SU-DHL-6 (cell line): ENCODE results near the gene PTGES.

Experiments
- EZH2phosphoT487 ChIP-seq: fragments of 200-600 bp; sonication (generic), shearing (Covaris generic); conservative IDR thresholded peaks from 2 replicates; pipeline ENCODE4 v1.6.1; 2018; ENCODE audit warnings: mild to moderate bottlenecking, antibody characterized with exemption, low read length, moderate library complexity, mixed read lengths
- TF ChIP-seq, protein P1 (sequence below): fragments of 200-600 bp; sonication (generic); IDR thresholded peaks from one replicate; pipeline ENCODE4 v1.5.1; 2017; ENCODE audit warnings: antibody characterized with exemption, mild to moderate bottlenecking, low read length, moderate library complexity; ENCODE audit not compliant: insufficient read depth, poor library complexity, severe bottlenecking

DNA sequence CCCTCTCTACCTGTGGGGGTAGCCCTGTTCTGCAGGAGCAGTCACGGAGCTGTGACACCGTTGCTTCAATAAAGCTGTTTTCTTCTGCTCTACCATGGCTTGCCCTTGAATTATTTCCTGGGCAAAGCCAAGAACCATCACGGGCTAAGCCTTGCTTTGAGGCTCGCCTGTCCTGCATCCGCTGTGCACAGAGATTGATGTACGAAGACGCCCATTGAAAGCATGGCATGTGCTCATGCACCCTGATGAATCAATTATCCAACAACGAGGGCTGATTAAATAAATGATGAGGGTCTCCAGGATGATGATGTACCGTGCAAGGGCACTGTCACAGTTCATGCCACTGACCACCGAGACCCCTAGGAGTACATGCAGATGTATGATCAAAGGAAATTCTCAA is 20.7 kb downstream of the PTGES start:
- TF ChIP-seq, protein P1, sequence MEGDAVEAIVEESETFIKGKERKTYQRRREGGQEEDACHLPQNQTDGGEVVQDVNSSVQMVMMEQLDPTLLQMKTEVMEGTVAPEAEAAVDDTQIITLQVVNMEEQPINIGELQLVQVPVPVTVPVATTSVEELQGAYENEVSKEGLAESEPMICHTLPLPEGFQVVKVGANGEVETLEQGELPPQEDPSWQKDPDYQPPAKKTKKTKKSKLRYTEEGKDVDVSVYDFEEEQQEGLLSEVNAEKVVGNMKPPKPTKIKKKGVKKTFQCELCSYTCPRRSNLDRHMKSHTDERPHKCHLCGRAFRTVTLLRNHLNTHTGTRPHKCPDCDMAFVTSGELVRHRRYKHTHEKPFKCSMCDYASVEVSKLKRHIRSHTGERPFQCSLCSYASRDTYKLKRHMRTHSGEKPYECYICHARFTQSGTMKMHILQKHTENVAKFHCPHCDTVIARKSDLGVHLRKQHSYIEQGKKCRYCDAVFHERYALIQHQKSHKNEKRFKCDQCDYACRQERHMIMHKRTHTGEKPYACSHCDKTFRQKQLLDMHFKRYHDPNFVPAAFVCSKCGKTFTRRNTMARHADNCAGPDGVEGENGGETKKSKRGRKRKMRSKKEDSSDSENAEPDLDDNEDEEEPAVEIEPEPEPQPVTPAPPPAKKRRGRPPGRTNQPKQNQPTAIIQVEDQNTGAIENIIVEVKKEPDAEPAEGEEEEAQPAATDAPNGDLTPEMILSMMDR: no peak
- no peak for TF ChIP-seq EZH2phosphoT487
